ENCODE results near the gene MRPL44.

GRCh38 chr2:223909001-223909741 lies 48.1 kb upstream of the MRPL44 start:
- no peak for TF ChIP-seq ZFX (IDR thresholded peaks at IDR 0.05; ENCODE audit: borderline replicate concordance)
- TF ChIP-seq, protein P1, sequence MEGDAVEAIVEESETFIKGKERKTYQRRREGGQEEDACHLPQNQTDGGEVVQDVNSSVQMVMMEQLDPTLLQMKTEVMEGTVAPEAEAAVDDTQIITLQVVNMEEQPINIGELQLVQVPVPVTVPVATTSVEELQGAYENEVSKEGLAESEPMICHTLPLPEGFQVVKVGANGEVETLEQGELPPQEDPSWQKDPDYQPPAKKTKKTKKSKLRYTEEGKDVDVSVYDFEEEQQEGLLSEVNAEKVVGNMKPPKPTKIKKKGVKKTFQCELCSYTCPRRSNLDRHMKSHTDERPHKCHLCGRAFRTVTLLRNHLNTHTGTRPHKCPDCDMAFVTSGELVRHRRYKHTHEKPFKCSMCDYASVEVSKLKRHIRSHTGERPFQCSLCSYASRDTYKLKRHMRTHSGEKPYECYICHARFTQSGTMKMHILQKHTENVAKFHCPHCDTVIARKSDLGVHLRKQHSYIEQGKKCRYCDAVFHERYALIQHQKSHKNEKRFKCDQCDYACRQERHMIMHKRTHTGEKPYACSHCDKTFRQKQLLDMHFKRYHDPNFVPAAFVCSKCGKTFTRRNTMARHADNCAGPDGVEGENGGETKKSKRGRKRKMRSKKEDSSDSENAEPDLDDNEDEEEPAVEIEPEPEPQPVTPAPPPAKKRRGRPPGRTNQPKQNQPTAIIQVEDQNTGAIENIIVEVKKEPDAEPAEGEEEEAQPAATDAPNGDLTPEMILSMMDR (IDR thresholded peaks at IDR 0.05): no peak
